Adipocyte (in vitro differentiated cells): Measurements from ENCODE around the gene TRIM72.
"Not testable (repeated sequence)": the region's sequence is repeated elsewhere in the genome, so short reads cannot be mapped to it uniquely, and the experiment has no call there.

Experiments
- DNase-seq: peaks from one replicate; pipeline ENCODE4 v3.0.0-alpha.2; 2015; ENCODE audit warnings: low read depth
- H3K27me3 ChIP-seq: replicated peaks from 2 replicates; pipeline ENCODE4 v1.7.0; 2013; ENCODE audit warnings: mild to moderate bottlenecking, low read length, moderate library complexity; ENCODE audit not compliant: control insufficient read depth, insufficient read depth
- H3K36me3 ChIP-seq: 2 replicates; pipeline ENCODE4 v1.7.0; 2013; ENCODE audit warnings: low read length, mild to moderate bottlenecking, moderate library complexity; ENCODE audit not compliant: control insufficient read depth, insufficient read depth, severe bottlenecking
- H3K4me1 ChIP-seq: 2 replicates; pipeline ENCODE4 v1.7.0; 2013; ENCODE audit warnings: mild to moderate bottlenecking, low read length, moderate library complexity; ENCODE audit not compliant: control insufficient read depth, insufficient read depth
- H3K4me3 ChIP-seq: 2 replicates; pipeline ENCODE4 v1.7.0; 2013; ENCODE audit warnings: mild to moderate bottlenecking, low read length, moderate library complexity
- H3K9ac ChIP-seq: 2 replicates; pipeline ENCODE4 v1.7.0; 2013; ENCODE audit warnings: mild to moderate bottlenecking, low read length, moderate library complexity
- H3K9me3 ChIP-seq: 2 replicates; pipeline ENCODE4 v1.7.0; 2013; ENCODE audit warnings: mild to moderate bottlenecking, low read length, moderate library complexity; ENCODE audit not compliant: control insufficient read depth

TRIM72 gene

DNA sequence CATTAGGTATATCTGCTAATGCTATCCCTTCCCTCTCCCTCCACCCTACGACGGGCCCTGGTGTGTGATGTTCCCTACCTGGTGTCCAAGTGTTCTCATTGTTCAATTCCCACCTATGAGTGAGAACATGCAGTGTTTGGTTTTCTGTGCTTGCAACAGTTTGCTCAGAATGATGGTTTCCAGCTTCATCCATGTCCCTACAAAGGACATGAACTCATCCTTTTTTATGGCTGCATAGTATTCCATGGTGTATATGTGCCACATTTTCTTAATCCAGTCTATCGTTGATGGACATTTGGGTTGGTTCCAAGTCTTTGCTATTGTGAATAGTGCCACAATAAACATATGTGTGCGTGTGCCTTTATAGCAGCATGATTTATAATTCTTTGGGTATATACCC, 64.9 kb downstream of the TRIM72 start:
- H3K4me1 ChIP-seq, H3K9me3 ChIP-seq, H3K4me3 ChIP-seq, H3K27me3 ChIP-seq, H3K9ac ChIP-seq, H3K36me3 ChIP-seq, DNase-seq: not testable (repeated sequence)
